Brain microvascular endothelial cell (primary cell): ENCODE data around the gene CABP7.

Source experiments
- DNase-seq: peaks from one replicate; pipeline ENCODE4 v3.0.0-alpha.2; 2020
- H3K27ac ChIP-seq: fragments of 250-450 bp; sonication (Bioruptor Pico); 2 replicates; pipeline ENCODE4 v1.5.1; 2020; ENCODE audit warnings: mild to moderate bottlenecking, moderate library complexity
- H3K27me3 ChIP-seq: fragments of 250-450 bp; sonication (Bioruptor Pico); replicated peaks from 2 replicates; pipeline ENCODE4 v1.5.1; 2020; ENCODE audit warnings: mild to moderate bottlenecking
- H3K36me3 ChIP-seq: fragments of 250-450 bp; sonication (Bioruptor Pico); replicated peaks from 2 replicates; pipeline ENCODE4 v1.5.1; 2020; ENCODE audit warnings: mild to moderate bottlenecking
- H3K4me3 ChIP-seq: 2 replicates; pipeline ENCODE4 v1.5.1; 2011; ENCODE audit warnings: low read depth, mild to moderate bottlenecking, control low read depth, low read length, moderate library complexity
- in situ Hi-C: cut with HindIII; loops from 2 replicates; pipeline ENCODE4 v1.10.0; 2017; ENCODE audit warnings: low sequenced_read_pairs, low pct_ligation_motif_present
- TF ChIP-seq, protein P1 (sequence below): IDR thresholded peaks from 2 replicates; pipeline ENCODE4 v1.5.1; 2011; ENCODE audit warnings: low read depth, mild to moderate bottlenecking, moderate library complexity, low read length, control low read depth, inconsistent platforms; ENCODE audit errors: missing control alignments

Gene CABP7

DNA sequence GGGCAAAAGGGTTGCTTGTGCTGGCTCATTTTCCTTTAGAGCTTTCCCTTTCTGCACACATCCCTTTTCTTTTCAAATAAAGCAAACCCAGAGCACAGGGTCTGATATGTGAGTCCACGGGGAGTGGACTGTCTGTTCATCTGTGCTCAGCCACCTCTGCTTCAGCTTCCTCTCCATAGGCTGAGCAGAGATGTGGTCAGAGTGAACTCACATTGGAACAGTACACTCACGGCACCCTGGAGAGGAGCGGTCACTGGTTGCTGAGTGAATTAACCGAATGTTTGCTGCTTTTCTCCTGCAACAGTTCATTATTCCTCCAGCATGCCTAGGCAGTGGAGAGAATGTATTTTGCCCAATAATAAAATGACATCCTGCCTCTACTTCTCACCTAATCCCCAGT, 36.3 kb upstream of the CABP7 start:
- Histone ChIP-seq H3K36me3 (peaks cover 64% of the 10 kb centered on the region), H3K4me3 (no peak overlapping the region), H3K27ac (no peak overlapping the region), H3K27me3 (no peaks in the 10 kb centered on the region)
- in situ Hi-C loops, result no loop called here
- TF ChIP-seq, protein P1, sequence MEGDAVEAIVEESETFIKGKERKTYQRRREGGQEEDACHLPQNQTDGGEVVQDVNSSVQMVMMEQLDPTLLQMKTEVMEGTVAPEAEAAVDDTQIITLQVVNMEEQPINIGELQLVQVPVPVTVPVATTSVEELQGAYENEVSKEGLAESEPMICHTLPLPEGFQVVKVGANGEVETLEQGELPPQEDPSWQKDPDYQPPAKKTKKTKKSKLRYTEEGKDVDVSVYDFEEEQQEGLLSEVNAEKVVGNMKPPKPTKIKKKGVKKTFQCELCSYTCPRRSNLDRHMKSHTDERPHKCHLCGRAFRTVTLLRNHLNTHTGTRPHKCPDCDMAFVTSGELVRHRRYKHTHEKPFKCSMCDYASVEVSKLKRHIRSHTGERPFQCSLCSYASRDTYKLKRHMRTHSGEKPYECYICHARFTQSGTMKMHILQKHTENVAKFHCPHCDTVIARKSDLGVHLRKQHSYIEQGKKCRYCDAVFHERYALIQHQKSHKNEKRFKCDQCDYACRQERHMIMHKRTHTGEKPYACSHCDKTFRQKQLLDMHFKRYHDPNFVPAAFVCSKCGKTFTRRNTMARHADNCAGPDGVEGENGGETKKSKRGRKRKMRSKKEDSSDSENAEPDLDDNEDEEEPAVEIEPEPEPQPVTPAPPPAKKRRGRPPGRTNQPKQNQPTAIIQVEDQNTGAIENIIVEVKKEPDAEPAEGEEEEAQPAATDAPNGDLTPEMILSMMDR, result no peak
- DNase-seq, result no peak

DNA sequence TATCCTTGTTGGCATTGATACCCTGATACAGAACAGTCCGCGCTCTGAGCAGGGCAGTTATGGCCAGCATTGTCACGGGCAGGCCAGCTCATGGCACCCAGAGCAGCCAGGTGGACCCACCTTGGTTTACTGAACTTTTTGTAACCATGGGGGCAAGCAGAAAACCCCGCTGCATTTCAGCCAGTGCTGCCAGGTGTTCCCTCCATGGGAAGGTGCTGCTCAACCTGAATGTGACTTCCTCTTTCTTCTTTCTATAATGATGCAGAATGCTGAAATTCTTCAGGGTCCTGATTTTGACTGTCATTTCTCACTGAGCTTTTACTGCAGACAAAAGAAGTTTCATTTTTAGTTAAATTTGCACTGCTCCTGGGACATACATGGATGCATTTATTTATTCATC, 35.6 kb upstream of the CABP7 start:
- in situ Hi-C loops, result no loop called here
- no peak for DNase-seq
- TF ChIP-seq, protein P1, result no peak
- H3K36me3 ChIP-seq, result peaks cover 57% of the 10 kb centered on the region
- H3K27me3 ChIP-seq, result no peaks in the 10 kb centered on the region
- no peak overlapping the region for H3K27ac ChIP-seq
- no peak overlapping the region for H3K4me3 ChIP-seq

DNA sequence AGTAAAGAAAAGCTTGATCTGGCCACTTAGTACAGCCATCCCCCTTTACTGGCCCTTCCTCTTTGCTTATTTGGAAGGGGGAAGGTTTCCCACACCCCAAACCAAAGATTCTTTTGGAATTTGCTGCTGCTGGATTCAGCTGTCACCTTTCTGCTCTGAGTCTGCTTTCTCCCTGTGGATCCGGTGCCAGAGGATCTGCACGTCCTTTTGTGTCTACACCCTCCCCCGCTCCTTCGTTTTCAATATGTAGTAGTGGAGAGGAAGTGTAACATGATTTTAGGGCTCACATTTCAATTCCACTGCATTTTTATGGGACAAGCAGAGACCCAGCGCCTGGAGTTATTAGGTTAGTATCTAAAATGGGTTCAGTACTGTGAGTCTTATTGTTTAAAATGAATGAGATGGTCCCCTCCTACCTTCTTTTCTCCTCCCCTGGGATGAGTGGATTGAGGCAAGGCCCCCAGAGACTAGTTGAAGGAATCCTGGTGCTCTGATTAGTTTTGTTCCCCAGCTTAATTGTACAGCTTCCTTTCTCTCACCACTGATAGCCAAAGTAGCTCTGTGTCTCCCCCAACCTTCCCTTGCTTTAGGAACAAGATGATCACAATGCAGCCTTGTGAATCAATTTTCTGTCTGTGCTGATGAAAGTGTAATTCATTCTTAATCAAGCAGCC, 30.5 kb upstream of the CABP7 start:
- Histone ChIP-seq H3K4me3 (no peak overlapping the region), H3K27ac (no peak overlapping the region), H3K27me3 (no peaks in the 10 kb centered on the region), H3K36me3 (peaks cover 36% of the 10 kb centered on the region)
- no peak for DNase-seq
- TF ChIP-seq, protein P1, result no peak
- in situ Hi-C loops, result no loop called here

DNA sequence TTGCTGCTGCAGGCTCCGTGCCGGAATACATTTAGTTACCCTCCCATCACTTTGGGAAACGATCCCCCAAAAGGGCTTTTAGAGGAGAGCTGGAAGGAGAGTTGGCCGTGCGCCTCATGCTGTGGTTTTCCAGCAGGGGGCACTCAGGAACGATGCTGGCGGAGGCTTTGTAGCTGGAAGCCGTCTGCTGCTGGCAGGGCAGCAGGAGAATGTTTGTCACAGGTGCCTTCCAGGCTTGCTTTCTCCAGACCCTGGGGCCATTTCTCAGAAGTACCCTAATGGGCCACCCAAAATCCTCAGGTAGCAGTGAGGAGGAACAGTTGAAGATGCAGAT, 30.0 kb upstream of the CABP7 start:
- in situ Hi-C loops, result no loop called here
- TF ChIP-seq, protein P1, result peak; percentile 93
- Histone ChIP-seq H3K27me3 (no peaks in the 10 kb centered on the region), H3K27ac (no peak overlapping the region), H3K36me3 (peaks cover 35% of the 10 kb centered on the region), H3K4me3 (no peak overlapping the region)
- DNase-seq, result peak; percentile 22

DNA sequence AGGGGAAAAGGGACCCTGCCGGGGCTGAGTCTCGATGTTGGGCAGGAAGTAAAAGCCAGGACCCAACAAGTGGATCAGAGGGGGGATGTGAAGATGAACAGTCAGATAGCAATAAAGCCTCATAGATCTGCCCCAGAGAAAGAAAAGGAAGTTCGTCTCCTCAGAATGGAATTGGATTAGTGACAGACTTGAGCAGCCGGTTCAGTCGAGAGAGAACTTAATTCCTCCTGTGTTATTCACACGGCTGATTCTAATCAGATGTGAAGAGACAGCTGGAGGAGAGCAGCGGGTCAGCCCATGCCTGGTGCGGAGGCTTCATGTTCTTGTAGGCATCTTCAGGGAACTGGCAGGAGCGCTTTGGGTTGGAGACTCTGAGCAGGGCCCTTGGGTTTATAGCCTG, 29.3 kb upstream of the CABP7 start:
- no peaks in the 10 kb centered on the region for H3K27me3 ChIP-seq
- no peak overlapping the region for H3K27ac ChIP-seq
- TF ChIP-seq, protein P1, result no peak
- H3K4me3 ChIP-seq, result no peak overlapping the region
- in situ Hi-C loops, result no loop called here
- peaks cover 40% of the 10 kb centered on the region for H3K36me3 ChIP-seq
- DNase-seq, result no peak
